Measurements from ENCODE around the gene GPX6.
"Not testable (repeated sequence)": the region's sequence is repeated elsewhere in the genome, so short reads cannot be mapped to it uniquely, and the experiment has no call there.

Gene GPX6

DNA sequence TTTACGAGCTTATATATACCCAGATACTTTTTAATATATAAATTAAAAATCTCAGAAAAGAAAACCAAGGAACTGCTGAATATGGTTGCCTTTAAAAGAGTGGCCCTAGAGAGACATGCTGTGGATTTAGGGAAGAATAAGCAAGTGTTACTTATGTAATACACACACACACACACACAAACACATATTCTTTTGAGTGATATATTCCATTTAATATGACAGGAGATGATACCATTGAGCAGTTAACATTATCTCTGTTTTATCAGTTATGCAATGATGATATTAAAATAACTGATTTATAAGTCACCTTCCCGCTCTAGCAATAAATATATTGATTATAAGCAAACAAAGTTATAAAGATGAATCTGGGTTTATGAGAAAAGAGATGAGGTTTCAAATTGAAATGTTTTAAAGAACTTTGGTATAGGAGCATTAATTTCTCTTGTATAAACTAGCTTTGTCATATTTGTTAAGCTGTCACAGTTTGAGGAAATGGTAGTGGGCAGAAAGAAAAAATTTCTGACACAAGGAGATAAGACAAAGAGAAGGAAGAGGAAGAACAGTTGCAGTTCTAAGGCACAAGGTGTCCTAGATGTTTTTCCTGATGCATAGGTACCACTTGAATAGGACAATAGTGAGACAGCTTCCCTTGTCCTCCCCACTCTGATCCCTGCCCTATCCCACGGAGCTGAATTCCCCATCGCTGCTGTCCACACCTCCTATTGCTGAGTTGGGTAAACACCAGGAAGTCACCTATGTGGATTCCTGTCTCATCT, 36.5 kb upstream of the GPX6 start:
- ChIA-PET CTCF (interaction anchor here (0.6 to 1.8 kb wide), 5 partner anchors 9 to 144 kb away, joined by 3 to 13 read pairs (median 3); no protein-coding TSS in a partner anchor), POLR2A (interaction anchor here (0.5 kb wide), 1 partner anchor 666 kb away, joined by 3 read pairs; no protein-coding TSS in a partner anchor)
- H3K9me3 ChIP-seq (ENCODE audit: control insufficient read depth, insufficient read depth, low read depth, low read length) = no peaks in the 10 kb centered on the region
- H3K27ac ChIP-seq (ENCODE audit: extremely low read depth, low read depth, low read length) = no peak overlapping the region
- no peaks in the 10 kb centered on the region for H3K4me1 ChIP-seq (ENCODE audit: control insufficient read depth, insufficient read depth, low read length)
- TF ChIP-seq ZNF561 (tag by site-specific recombination; IDR thresholded peaks at IDR 0.05; ENCODE audit: borderline replicate concordance) (no peak), ZBTB17 (tag by site-specific recombination; IDR thresholded peaks at IDR 0.05) (no peak), ZNF513 (tag by site-specific recombination; IDR thresholded peaks at IDR 0.05) (no peak), ZNF660 (tag by site-specific recombination; IDR thresholded peaks at IDR 0.05) (no peak), ZEB2 (tag by site-specific recombination; IDR thresholded peaks at IDR 0.05) (no peak), ZNF610 (tag by site-specific recombination; IDR thresholded peaks at IDR 0.05; ENCODE audit: borderline replicate concordance) (no peak), PRDM10 (tag by site-specific recombination; IDR thresholded peaks at IDR 0.05) (no peak), ZNF501 (tag by site-specific recombination; IDR thresholded peaks at IDR 0.05) (no peak), ZNF221 (tag by site-specific recombination; IDR thresholded peaks at IDR 0.05; ENCODE audit: borderline replicate concordance) (no peak), ATF2 (tag by site-specific recombination; IDR thresholded peaks at IDR 0.05; ENCODE audit: low read depth) (no peak), ZNF148 (tag by site-specific recombination; IDR thresholded peaks at IDR 0.05; ENCODE audit: borderline replicate concordance) (no peak), RBAK (tag by site-specific recombination; IDR thresholded peaks at IDR 0.05) (no peak), ZNF830 (tag by site-specific recombination; IDR thresholded peaks at IDR 0.05; ENCODE audit: low read depth) (no peak), ZFP69B (tag by site-specific recombination; IDR thresholded peaks at IDR 0.05) (no peak), ZNF48 (tag by site-specific recombination; IDR thresholded peaks at IDR 0.05) (no peak), ZNF10 (tag by site-specific recombination; IDR thresholded peaks at IDR 0.05) (no peak), ZNF580 (tag by site-specific recombination; IDR thresholded peaks at IDR 0.05) (no peak), ZNF24 (tag by site-specific recombination; IDR thresholded peaks at IDR 0.05) (no peak)
- no peak overlapping the region for H3K4me3 ChIP-seq (ENCODE audit: low read depth, low read length)
- no peaks in the 10 kb centered on the region for H3K36me3 ChIP-seq (ENCODE audit: control insufficient read depth in 2 of 2, insufficient read depth in 1 of 2, low read length in 2 of 2)

DNA sequence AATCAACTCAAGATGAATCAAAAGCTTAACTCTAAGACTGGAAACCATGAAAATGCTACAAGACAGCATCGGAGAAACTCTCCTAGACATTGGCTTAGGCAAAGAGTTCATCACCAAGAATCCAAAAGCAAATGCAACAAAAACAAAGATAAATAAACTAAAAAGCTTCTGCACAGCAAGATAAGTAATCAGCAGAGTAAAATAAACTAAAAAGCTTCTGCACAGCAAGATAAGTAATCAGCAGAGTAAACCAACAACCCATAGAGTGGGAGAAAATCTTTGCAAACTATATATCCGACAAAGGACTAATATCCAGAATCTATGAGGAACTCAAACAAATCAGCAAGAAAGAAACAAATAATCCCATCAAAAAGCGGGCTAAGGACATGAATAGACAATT, 31.4 kb upstream of the GPX6 start:
- H3K4me3 ChIP-seq (ENCODE audit: low read depth, low read length); H3K4me1 ChIP-seq (ENCODE audit: control insufficient read depth, insufficient read depth, low read length); POLR2A ChIA-PET; H3K36me3 ChIP-seq (ENCODE audit: control insufficient read depth in 2 of 2, insufficient read depth in 1 of 2, low read length in 2 of 2); H3K9me3 ChIP-seq (ENCODE audit: control insufficient read depth, insufficient read depth, low read depth, low read length); H3K27ac ChIP-seq (ENCODE audit: extremely low read depth, low read depth, low read length): not testable (repeated sequence)
- CTCF ChIA-PET = interaction anchor here (0.6 kb wide), 1 partner anchor 11 kb away, joined by 3 read pairs; no protein-coding TSS in a partner anchor
